PC-3 (cell line): Measurements from ENCODE around the gene PAX5.

Experiments used
- EZH2 ChIP-seq: fragments of 300-600 bp; sonication (generic); IDR thresholded peaks from one replicate; pipeline ENCODE4 v1.6.1; 2017; ENCODE audit warnings: antibody characterized with exemption, mild to moderate bottlenecking, low read length; ENCODE audit not compliant: unreplicated experiment
- EZH2phosphoT487 ChIP-seq: fragments of 300-600 bp; sonication (generic); IDR thresholded peaks from 2 replicates; pipeline ENCODE4 v1.6.1; 2018; ENCODE audit warnings: mild to moderate bottlenecking, antibody characterized with exemption, low read length, borderline replicate concordance
- TF ChIP-seq, protein P1 (sequence below): fragments of 300-600 bp; sonication (generic); conservative IDR thresholded peaks from 2 replicates; pipeline ENCODE4 v1.5.1; 2017; ENCODE audit warnings: antibody characterized with exemption, low read depth, mild to moderate bottlenecking, low read length

DNA sequence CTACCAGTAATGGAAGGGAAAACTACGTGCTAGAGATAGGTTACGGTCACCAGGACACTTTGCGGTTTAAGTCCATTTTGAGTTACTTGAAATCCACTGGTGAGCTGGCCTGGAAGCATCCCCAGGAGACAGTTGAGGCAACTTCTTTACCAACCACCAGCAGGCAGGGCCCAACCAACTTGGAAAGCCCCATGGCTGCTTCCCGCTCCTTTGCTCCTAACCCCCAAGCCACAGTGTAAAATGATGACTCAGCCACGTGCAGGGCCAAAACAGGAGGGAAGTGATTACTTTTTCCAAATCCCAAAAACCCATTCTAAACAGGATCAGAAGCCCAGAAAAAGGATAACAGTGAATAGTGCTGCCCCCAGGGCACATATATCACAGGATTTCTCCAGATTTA lies 87.4 kb downstream of the PAX5 start:
- TF ChIP-seq, protein P1, sequence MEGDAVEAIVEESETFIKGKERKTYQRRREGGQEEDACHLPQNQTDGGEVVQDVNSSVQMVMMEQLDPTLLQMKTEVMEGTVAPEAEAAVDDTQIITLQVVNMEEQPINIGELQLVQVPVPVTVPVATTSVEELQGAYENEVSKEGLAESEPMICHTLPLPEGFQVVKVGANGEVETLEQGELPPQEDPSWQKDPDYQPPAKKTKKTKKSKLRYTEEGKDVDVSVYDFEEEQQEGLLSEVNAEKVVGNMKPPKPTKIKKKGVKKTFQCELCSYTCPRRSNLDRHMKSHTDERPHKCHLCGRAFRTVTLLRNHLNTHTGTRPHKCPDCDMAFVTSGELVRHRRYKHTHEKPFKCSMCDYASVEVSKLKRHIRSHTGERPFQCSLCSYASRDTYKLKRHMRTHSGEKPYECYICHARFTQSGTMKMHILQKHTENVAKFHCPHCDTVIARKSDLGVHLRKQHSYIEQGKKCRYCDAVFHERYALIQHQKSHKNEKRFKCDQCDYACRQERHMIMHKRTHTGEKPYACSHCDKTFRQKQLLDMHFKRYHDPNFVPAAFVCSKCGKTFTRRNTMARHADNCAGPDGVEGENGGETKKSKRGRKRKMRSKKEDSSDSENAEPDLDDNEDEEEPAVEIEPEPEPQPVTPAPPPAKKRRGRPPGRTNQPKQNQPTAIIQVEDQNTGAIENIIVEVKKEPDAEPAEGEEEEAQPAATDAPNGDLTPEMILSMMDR = no peak
- TF ChIP-seq EZH2phosphoT487 (no peak), EZH2 (no peak)
